ENCODE measurements around the gene PBX3. TPM values are rescaled to one million over a fixed set of nuclear protein-coding genes. Genes with fewer than 3 reads are reported as not detected.

The PBX3 gene
- total and polyA plus RNA-seq, 2 experiments from 2014 or later: 13.4 to 30.9 TPM

DNA sequence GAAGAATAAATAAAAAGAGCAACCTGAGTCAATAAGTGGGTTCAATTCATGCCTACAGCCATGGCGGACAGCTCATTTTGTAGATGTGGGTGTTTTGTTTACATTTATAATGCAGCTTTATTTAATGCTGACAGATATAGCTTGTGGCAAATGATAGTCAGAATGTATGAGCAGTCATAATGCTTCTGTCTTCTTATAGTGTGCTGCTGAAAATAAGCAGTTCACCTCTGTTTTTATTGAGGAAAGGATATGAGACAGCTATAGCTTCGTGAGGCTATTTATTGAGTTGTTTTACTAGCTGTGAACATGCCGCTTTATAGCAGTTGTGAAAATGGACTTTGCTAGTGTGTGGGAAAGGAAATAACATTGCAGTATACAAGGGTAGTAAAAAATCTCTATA, 147.4 kb downstream of the PBX3 start:
- no peaks in the 10 kb centered on the region for H4K20me1 ChIP-seq (ENCODE audit: insufficient read depth)
- no peak overlapping the region for H3K27ac ChIP-seq
- 94 to 96% methylated on average over 3 of the region's 3 CpGs for WGBS, 2 experiments (ENCODE audit: low coverage in 1 of 2, low lambda C conversion rate in 2 of 2, missing lambda C conversion rate in 2 of 2)
- no peaks in the 10 kb centered on the region for H3K36me3 ChIP-seq (ENCODE audit: low read depth)
- H3K9me3 ChIP-seq (ENCODE audit: low read depth): no peaks in the 10 kb centered on the region
- peaks cover 87% of the 10 kb centered on the region for H3K79me2 ChIP-seq (ENCODE audit: insufficient read depth)
- peaks cover 12% of the 10 kb centered on the region for H3K4me1 ChIP-seq (ENCODE audit: insufficient read depth)
- H3K9me2 ChIP-seq (ENCODE audit: insufficient read depth): no peaks in the 10 kb centered on the region
- H3K4me2 ChIP-seq (ENCODE audit: unreplicated experiment): no peak overlapping the region
- H3F3A ChIP-seq (ENCODE audit: insufficient read depth): peaks cover 14% of the 10 kb centered on the region; the same call in 1 of the 2 replicates
- H2AFZ ChIP-seq: no peak overlapping the region
- H3K9ac ChIP-seq: no peak overlapping the region
- in situ Hi-C loops (cut with MboI): no loop called here
- no peaks in the 10 kb centered on the region for H3K27me3 ChIP-seq (replicated peaks; ENCODE audit: insufficient read depth)
- TF ChIP-seq EZH2phosphoT487 (IDR thresholded peaks at IDR 0.05; ENCODE audit: insufficient read depth, low read depth) (no peak), EZH2 (IDR thresholded peaks at IDR 0.05; ENCODE audit: insufficient read depth, poor library complexity, severe bottlenecking) (no peak)
- H3K4me3 ChIP-seq: no peak overlapping the region
- no peak for DNase-seq

DNA sequence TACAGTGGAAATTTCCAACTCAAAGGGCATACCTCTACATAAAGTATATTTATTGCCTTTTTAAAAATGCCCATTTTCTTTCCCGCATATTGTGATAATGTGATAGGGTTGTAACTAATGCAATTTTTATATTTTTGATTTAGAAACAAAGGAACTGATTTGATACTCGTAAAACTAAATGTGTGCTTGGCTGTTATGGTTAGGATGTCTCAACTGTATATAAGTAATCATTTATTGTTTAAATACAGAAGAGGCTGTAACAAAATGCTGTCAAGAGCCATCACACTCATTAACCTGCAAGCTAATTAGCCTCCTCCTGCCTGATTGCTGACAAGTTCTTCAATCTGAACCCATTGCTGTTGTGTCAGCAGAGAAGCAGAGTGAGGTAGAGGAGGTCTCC, 149.2 kb downstream of the PBX3 start:
- H3K27me3 ChIP-seq (replicated peaks; ENCODE audit: insufficient read depth): no peaks in the 10 kb centered on the region
- peaks cover 97% of the 10 kb centered on the region for H3K79me2 ChIP-seq (ENCODE audit: insufficient read depth)
- H3F3A ChIP-seq (ENCODE audit: insufficient read depth): no peaks in the 10 kb centered on the region

DNA sequence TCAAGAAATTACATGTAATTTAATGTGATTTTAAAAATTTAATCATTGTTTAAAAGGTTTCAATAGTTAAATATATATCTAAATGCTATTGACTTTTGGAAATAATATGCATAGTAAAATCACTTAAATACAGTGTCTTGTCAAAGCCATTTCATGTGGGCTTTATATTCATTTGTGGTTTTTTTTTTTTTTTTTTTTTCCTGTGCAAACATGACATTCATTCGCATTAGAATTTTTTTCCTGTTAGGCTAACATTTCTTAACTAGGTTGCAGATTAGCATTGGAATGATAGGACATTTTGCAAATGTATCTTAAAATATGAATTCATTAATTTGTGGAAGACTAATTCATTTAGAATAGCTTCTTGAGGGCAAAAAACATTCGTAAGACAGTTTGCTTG, 149.8 kb downstream of the PBX3 start:
- H3K4me1 ChIP-seq (ENCODE audit: insufficient read depth): peaks cover 4% of the 10 kb centered on the region
- H2AFZ ChIP-seq: no peak overlapping the region
- WGBS, 2 experiments (ENCODE audit: low coverage in 1 of 2, low lambda C conversion rate in 2 of 2, missing lambda C conversion rate in 2 of 2): 81 to 83% methylated on average over 2 of the region's 2 CpGs
- in situ Hi-C loops (cut with MboI): no loop called here
- peaks cover 3% of the 10 kb centered on the region; the same call in 1 of the 2 replicates for H3F3A ChIP-seq (ENCODE audit: insufficient read depth)
- no peak overlapping the region for H3K27ac ChIP-seq
- no peaks in the 10 kb centered on the region for H3K9me3 ChIP-seq (ENCODE audit: low read depth)
- H3K9me2 ChIP-seq (ENCODE audit: insufficient read depth): no peaks in the 10 kb centered on the region
- peaks cover 97% of the 10 kb centered on the region for H3K79me2 ChIP-seq (ENCODE audit: insufficient read depth)
- no peak for DNase-seq
- H3K27me3 ChIP-seq (replicated peaks; ENCODE audit: insufficient read depth): no peaks in the 10 kb centered on the region
- TF ChIP-seq EZH2phosphoT487 (IDR thresholded peaks at IDR 0.05; ENCODE audit: insufficient read depth, low read depth) (no peak), EZH2 (IDR thresholded peaks at IDR 0.05; ENCODE audit: insufficient read depth, poor library complexity, severe bottlenecking) (no peak)
- H4K20me1 ChIP-seq (ENCODE audit: insufficient read depth): no peaks in the 10 kb centered on the region
- no peak overlapping the region for H3K9ac ChIP-seq
- H3K36me3 ChIP-seq (ENCODE audit: low read depth): no peaks in the 10 kb centered on the region
- no peak overlapping the region for H3K4me2 ChIP-seq (ENCODE audit: unreplicated experiment)
- no peak overlapping the region for H3K4me3 ChIP-seq

More for the DNA sequence above, 149.2 kb downstream of the PBX3 start:
- H3K36me3 ChIP-seq (ENCODE audit: low read depth): no peaks in the 10 kb centered on the region
- H3K4me3 ChIP-seq: no peak overlapping the region
- 99% methylated on average over 2 of the region's 2 CpGs for WGBS, 2 experiments (ENCODE audit: low coverage in 1 of 2, low lambda C conversion rate in 2 of 2, missing lambda C conversion rate in 2 of 2)
- H3K4me2 ChIP-seq (ENCODE audit: unreplicated experiment): no peak overlapping the region
- no peaks in the 10 kb centered on the region for H4K20me1 ChIP-seq (ENCODE audit: insufficient read depth)
- in situ Hi-C loops (cut with MboI): no loop called here
- TF ChIP-seq EZH2phosphoT487 (IDR thresholded peaks at IDR 0.05; ENCODE audit: insufficient read depth, low read depth) (no peak), EZH2 (IDR thresholded peaks at IDR 0.05; ENCODE audit: insufficient read depth, poor library complexity, severe bottlenecking) (no peak)
- H3K9me2 ChIP-seq (ENCODE audit: insufficient read depth): no peaks in the 10 kb centered on the region
- no peaks in the 10 kb centered on the region for H3K9me3 ChIP-seq (ENCODE audit: low read depth)
- no peak for DNase-seq
- H2AFZ ChIP-seq: no peak overlapping the region
- H3K4me1 ChIP-seq (ENCODE audit: insufficient read depth): no peaks in the 10 kb centered on the region
- no peak overlapping the region for H3K27ac ChIP-seq
- no peak overlapping the region for H3K9ac ChIP-seq

- H3K4me1 ChIP-seq (ENCODE audit: insufficient read depth): peaks cover 9% of the 10 kb centered on the region
- no peak overlapping the region for H3K27ac ChIP-seq
- H3K27me3 ChIP-seq (replicated peaks; ENCODE audit: insufficient read depth): no peaks in the 10 kb centered on the region
- H3K4me2 ChIP-seq (ENCODE audit: unreplicated experiment): no peak overlapping the region
- H3K79me2 ChIP-seq (ENCODE audit: insufficient read depth): peaks cover 92% of the 10 kb centered on the region
- no peak for TF ChIP-seq EZH2phosphoT487 (IDR thresholded peaks at IDR 0.05; ENCODE audit: insufficient read depth, low read depth)
- no peak for TF ChIP-seq EZH2 (IDR thresholded peaks at IDR 0.05; ENCODE audit: insufficient read depth, poor library complexity, severe bottlenecking)
- H3K9me3 ChIP-seq (ENCODE audit: low read depth): no peaks in the 10 kb centered on the region
- H2AFZ ChIP-seq: no peak overlapping the region
- no peak for DNase-seq
- no peaks in the 10 kb centered on the region for H3K36me3 ChIP-seq (ENCODE audit: low read depth)
- H4K20me1 ChIP-seq (ENCODE audit: insufficient read depth): no peaks in the 10 kb centered on the region
- WGBS, 2 experiments (ENCODE audit: low coverage in 1 of 2, low lambda C conversion rate in 2 of 2, missing lambda C conversion rate in 2 of 2): 96 to 97% methylated on average over 2 of the region's 2 CpGs
- no peak overlapping the region for H3K4me3 ChIP-seq
- peaks cover 8% of the 10 kb centered on the region for H3F3A ChIP-seq (ENCODE audit: insufficient read depth)
- no peak overlapping the region for H3K9ac ChIP-seq
- in situ Hi-C loops (cut with MboI): no loop called here
- no peaks in the 10 kb centered on the region for H3K9me2 ChIP-seq (ENCODE audit: insufficient read depth)
Observed at GRCh38 chr9:125897481-125897880, 150.3 kb downstream of the PBX3 start.

- H3K4me2 ChIP-seq (ENCODE audit: unreplicated experiment): peak overlapping the region; percentile 53
- H2AFZ ChIP-seq: no peak overlapping the region
- H4K20me1 ChIP-seq (ENCODE audit: insufficient read depth): no peaks in the 10 kb centered on the region
Observed at GRCh38 chr9:125902214-125902613, 155.0 kb downstream of the PBX3 start.

More at GRCh38 chr9:125902214-125902613, 155.0 kb downstream of the PBX3 start:
- Histone ChIP-seq H3K4me3 (peak overlapping the region; percentile 5; the same call in 1 of the 2 replicates), H3K36me3 (ENCODE audit: low read depth) (no peaks in the 10 kb centered on the region), H3K4me1 (ENCODE audit: insufficient read depth) (peaks cover 47% of the 10 kb centered on the region), H3K27me3 (replicated peaks; ENCODE audit: insufficient read depth) (no peaks in the 10 kb centered on the region), H3K27ac (no peak overlapping the region), H3K9me2 (ENCODE audit: insufficient read depth) (no peaks in the 10 kb centered on the region), H3F3A (ENCODE audit: insufficient read depth) (peaks cover 30% of the 10 kb centered on the region), H3K9me3 (ENCODE audit: low read depth) (no peaks in the 10 kb centered on the region), H3K9ac (no peak overlapping the region), H3K79me2 (ENCODE audit: insufficient read depth) (peaks cover 77% of the 10 kb centered on the region)
- in situ Hi-C loops (cut with MboI): no loop called here
- TF ChIP-seq EZH2phosphoT487 (IDR thresholded peaks at IDR 0.05; ENCODE audit: insufficient read depth, low read depth): no peak
- no peak for TF ChIP-seq EZH2 (IDR thresholded peaks at IDR 0.05; ENCODE audit: insufficient read depth, poor library complexity, severe bottlenecking)
- DNase-seq: peak; percentile 68
- 13 to 14% methylated on average over 3 of the region's 3 CpGs for WGBS, 2 experiments (ENCODE audit: low coverage in 1 of 2, low lambda C conversion rate in 2 of 2, missing lambda C conversion rate in 2 of 2)
